ENCODE results near the gene ZC3H12C.

GRCh38 chr11:110196241-110196754 is 103.1 kb downstream of the ZC3H12C start:
- TF ChIP-seq POLR2A (IDR thresholded peaks at IDR 0.05; ENCODE audit: low read length) (no peak), GATA1 (IDR thresholded peaks at IDR 0.05; ENCODE audit: low read depth, low read length) (no peak)

Data from erythroblast (primary cell).